Transverse colon (tissue), 4 donors: ENCODE data around the gene PCIF1.

Source experiments
- CTCF ChIP-seq, 5 experiments: fragments of 200-600 bp in 3 of 5; fragments of 450-650 bp in 2 of 5; sonication (generic) in 3 of 5; IDR thresholded peaks; 1 replicate in 2 of 5; 2 replicates in 3 of 5; pipeline ENCODE4 v1.5.1; 2016 to 2017; ENCODE audit warnings: antibody characterized with exemption in 5 of 5, inconsistent platforms in 3 of 5, mild to moderate bottlenecking in 2 of 5, moderate library complexity in 1 of 5
- POLR2A ChIP-seq: fragments of 450-650 bp; IDR thresholded peaks from one replicate; pipeline ENCODE4 v1.6.1; 2016; ENCODE audit warnings: antibody characterized with exemption, mild to moderate bottlenecking, moderate library complexity
- POLR2AphosphoS5 ChIP-seq, 3 donors: sonication (generic); formaldehyde crosslinking; IDR thresholded peaks; one replicate each; pipeline ENCODE4 v1.6.1; 2016; ENCODE audit warnings: antibody characterized with exemption in 3 of 3

- TF ChIP-seq CTCF (IDR thresholded peaks at IDR 0.05) (no peak), POLR2A (no peak), POLR2AphosphoS5 (IDR thresholded peaks at IDR 0.05) (no peak)
Measured at GRCh38 chr20:45886590-45887345, 47.7 kb upstream of the PCIF1 start.
